Hepatocyte (in vitro differentiated cells): ENCODE results near the gene SLC51A.

Experiments
- EZH2phosphoT487 ChIP-seq: fragments of 200-600 bp; sonication (generic); IDR thresholded peaks from one replicate; pipeline ENCODE4 v1.6.1; 2018; ENCODE audit warnings: antibody characterized with exemption, mild to moderate bottlenecking, low read depth, moderate library complexity; ENCODE audit not compliant: unreplicated experiment, severe bottlenecking
- TF ChIP-seq, protein P1 (sequence below): fragments of 200-600 bp; sonication (generic); IDR thresholded peaks from 2 replicates; pipeline ENCODE4 v1.5.1; 2016; ENCODE audit warnings: antibody characterized with exemption, mild to moderate bottlenecking; ENCODE audit not compliant: poor library complexity

DNA sequence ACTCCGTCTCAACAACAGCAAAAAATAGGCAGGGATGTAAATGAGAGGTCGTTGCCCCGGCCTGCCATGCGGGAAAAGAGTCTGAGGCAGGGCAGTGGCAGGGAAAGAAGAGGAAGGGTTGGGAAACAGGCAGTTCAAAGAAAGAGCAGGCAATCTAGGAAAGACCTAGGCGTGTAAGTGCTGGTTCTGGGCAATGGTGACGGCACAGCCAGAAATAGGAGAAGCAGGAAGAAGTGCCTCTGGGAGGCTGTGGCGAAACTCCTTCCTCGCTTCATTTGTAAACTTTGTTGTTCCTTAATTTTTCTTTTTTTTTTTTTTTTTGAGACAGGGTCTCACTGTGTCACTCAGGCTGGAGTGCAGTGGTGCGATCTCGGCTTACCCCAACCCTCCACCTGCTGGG lies 4.3 kb downstream of the SLC51A start:
- TF ChIP-seq EZH2phosphoT487: no peak
- TF ChIP-seq, protein P1, sequence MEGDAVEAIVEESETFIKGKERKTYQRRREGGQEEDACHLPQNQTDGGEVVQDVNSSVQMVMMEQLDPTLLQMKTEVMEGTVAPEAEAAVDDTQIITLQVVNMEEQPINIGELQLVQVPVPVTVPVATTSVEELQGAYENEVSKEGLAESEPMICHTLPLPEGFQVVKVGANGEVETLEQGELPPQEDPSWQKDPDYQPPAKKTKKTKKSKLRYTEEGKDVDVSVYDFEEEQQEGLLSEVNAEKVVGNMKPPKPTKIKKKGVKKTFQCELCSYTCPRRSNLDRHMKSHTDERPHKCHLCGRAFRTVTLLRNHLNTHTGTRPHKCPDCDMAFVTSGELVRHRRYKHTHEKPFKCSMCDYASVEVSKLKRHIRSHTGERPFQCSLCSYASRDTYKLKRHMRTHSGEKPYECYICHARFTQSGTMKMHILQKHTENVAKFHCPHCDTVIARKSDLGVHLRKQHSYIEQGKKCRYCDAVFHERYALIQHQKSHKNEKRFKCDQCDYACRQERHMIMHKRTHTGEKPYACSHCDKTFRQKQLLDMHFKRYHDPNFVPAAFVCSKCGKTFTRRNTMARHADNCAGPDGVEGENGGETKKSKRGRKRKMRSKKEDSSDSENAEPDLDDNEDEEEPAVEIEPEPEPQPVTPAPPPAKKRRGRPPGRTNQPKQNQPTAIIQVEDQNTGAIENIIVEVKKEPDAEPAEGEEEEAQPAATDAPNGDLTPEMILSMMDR: no peak
